ENCODE data around the gene SMARCB1.

The SMARCB1 gene

DNA sequence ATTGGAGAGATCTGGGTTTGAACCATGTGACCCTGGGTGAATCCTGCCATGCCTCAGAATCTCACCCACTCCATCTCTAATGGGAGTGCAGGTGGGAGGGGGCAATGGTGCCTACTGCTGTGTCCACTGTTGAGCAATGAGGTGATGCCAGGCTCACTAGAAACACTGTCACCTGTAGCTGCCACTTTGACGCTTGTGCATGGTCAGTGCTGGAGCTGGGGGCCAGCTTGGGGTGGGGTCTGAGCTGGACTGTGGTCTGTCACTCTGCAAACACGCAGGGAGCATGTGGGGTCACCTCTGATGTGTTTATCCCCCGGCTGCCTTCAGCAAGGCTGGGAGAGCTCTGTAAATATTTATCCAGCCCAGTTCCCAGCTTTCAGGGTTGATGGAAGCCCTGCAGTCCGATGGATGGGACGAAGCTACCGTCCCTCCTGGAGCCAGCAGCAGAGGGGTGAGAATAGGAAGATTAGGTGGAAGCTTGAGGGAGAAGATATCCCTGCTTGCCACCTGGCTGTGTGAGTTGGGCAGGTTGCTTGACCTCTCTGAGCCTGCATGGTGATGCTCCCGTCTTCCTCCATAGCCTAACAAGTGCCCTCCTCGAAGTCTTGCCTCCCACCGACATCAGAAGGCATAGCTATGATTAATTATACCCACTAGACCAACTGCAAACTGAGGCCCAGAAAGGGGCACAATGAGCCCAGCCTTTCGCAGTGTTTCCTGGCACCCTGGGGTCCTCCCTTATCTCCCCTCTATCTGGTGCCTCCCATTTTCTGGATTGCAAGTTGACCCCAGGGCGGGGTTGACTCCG lies 12.4 kb upstream of the SMARCB1 start:
- TF ChIP-seq, protein P1, sequence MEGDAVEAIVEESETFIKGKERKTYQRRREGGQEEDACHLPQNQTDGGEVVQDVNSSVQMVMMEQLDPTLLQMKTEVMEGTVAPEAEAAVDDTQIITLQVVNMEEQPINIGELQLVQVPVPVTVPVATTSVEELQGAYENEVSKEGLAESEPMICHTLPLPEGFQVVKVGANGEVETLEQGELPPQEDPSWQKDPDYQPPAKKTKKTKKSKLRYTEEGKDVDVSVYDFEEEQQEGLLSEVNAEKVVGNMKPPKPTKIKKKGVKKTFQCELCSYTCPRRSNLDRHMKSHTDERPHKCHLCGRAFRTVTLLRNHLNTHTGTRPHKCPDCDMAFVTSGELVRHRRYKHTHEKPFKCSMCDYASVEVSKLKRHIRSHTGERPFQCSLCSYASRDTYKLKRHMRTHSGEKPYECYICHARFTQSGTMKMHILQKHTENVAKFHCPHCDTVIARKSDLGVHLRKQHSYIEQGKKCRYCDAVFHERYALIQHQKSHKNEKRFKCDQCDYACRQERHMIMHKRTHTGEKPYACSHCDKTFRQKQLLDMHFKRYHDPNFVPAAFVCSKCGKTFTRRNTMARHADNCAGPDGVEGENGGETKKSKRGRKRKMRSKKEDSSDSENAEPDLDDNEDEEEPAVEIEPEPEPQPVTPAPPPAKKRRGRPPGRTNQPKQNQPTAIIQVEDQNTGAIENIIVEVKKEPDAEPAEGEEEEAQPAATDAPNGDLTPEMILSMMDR (IDR thresholded peaks at IDR 0.05; ENCODE audit: low read depth, low read length, missing control alignments), result no peak
- no peak for DNase-seq (ENCODE audit: extremely low read depth, low read depth)
- H3K4me3 ChIP-seq (replicated peaks; ENCODE audit: low read depth, low read length), result no peak overlapping the region

DNA sequence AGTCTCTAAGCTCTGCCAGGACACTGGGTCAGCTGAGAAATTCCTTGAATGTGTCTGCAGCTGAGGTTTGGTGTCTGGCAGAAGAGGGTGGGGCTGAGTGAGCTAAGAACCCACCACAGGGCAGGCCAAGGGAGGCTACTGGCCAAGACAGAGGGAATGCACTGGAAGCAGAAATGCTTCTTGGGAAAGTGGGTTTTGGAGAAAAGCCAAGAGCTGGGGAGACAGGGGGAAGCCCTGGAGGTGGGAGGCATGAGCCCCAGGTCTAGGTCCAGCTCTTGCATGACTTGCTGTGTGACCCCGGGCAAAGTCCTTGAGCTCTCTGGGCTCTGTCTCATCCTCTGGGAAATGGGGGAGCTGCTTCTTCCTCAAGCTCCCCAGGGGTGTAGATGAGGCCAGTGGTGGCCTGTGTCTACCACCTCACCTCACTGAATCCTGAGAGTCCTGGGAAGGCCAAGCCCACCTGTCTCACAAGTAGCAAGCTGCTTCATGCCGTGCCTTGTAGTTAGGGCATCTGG lies 11.8 kb upstream of the SMARCB1 start:
- no peak overlapping the region for H3K4me3 ChIP-seq (replicated peaks; ENCODE audit: low read depth, low read length)
- no peak for DNase-seq (ENCODE audit: extremely low read depth, low read depth)
- TF ChIP-seq, protein P1 (IDR thresholded peaks at IDR 0.05; ENCODE audit: low read depth, low read length, missing control alignments), result no peak

DNA sequence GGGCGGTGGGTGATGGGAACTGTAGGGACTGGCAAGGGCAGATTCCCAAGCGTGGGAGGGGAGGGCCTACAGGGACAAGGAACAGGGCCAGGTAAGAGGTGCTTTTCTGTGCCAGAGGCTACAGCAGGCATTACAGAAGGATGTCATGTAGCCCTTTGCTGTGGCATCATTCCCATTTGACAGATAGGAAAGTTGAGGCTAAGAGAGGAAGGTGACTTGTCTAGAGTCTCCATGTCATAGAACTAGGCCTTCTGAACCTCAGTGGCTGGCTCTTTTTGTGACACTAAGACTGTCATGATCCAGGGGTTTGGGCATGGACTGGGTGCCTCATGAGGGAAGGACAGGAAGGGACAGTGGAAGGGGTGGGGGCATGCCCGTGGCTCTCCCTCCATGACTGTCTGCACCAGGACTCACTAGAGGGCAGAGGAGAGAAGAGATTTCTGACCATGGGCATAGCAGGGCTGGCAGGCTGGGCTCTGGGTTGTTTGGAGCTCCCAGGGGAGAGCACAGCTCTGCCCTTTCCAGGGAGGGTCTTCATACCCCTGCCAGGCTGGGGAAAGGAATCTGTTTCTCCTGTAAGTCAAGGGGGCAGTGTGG lies 10.9 kb upstream of the SMARCB1 start:
- TF ChIP-seq, protein P1 (IDR thresholded peaks at IDR 0.05; ENCODE audit: low read depth, low read length, missing control alignments), result no peak
- no peak for DNase-seq (ENCODE audit: extremely low read depth, low read depth)

DNA sequence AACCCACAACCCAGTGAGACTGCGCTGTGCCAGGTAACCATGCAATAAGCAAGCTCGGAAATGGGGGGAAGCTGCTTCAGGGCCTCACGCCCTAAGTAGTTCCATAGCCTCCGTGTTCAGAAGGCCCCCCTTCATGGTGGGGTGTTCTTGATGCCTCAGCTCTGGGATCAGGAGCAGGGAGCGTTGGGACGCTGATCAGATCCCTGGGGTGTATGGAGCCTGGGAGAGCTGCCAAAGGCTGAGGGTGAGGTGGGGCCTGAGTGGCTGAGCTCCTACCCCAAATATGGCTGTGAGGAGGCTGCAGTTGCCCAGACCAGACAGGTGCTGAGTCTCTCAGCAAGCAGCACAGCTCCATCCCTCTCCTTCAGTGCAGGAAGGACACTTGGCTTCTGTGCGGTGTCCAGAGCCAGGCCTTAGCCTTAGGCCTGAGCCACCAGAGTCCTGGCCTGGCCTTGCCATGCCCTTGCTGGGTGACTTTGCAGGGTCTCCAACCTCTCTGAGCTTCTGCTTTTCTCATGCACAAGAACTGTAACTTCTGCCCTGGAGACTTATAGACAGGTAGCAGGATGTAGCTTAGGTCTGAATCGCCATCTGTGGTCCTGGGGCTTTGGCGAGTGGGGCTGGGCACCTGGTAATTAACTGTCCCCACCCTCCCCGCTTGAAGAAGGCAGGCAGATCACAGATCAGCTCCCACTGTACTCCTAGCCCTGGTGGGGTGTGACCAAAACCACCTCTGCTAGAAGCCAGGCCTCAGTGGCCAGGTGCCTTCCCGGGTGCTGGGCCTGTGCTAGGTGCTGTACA lies 8.8 kb upstream of the SMARCB1 start:
- H3K4me3 ChIP-seq (replicated peaks; ENCODE audit: low read depth, low read length), result no peak overlapping the region
- TF ChIP-seq, protein P1 (IDR thresholded peaks at IDR 0.05; ENCODE audit: low read depth, low read length, missing control alignments), result no peak
- DNase-seq (ENCODE audit: extremely low read depth, low read depth), result no peak

More for the DNA sequence above, 10.9 kb upstream of the SMARCB1 start:
- no peak overlapping the region for H3K4me3 ChIP-seq (replicated peaks; ENCODE audit: low read depth, low read length)

DNA sequence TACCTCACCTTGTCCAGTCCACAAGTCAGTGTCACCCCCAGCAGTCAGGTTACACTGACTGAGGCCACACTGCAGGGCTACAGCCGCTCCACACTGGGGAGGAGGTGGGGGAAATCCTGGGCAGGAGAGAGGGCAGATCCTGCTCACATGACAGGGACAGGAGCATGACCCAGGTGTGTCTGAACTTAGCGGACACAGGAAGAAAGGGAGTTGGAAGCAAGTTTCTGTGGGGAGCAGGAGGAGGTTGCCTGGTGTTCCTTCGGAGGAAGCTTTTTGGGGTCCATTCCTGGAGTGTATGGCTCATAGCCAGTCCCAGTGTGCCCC lies 8.2 kb upstream of the SMARCB1 start:
- H3K4me3 ChIP-seq (replicated peaks; ENCODE audit: low read depth, low read length), result no peak overlapping the region
- DNase-seq (ENCODE audit: extremely low read depth, low read depth), result no peak
- TF ChIP-seq, protein P1 (IDR thresholded peaks at IDR 0.05; ENCODE audit: low read depth, low read length, missing control alignments), result no peak

DNA sequence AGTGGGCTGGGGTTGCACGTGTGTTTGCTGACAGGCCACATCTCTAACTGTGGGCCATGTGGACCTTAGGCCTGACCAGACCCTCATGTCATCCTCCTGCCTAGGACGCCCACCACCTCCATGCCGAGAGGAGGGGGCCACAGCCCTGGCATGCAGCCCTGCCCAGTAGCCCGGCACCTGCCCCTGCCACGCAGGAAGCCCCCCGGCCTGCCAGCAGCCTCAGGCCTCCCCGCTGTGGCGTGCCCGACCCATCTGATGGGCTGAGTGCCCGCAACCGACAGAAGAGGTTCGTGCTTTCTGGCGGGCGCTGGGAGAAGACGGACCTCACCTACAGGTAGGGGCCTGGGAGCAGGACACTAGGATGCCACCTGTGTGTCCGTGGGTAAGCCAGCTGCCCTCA lies 7.7 kb upstream of the SMARCB1 start:
- no peak overlapping the region for H3K4me3 ChIP-seq (replicated peaks; ENCODE audit: low read depth, low read length)
- no peak for DNase-seq (ENCODE audit: extremely low read depth, low read depth)
- TF ChIP-seq, protein P1 (IDR thresholded peaks at IDR 0.05; ENCODE audit: low read depth, low read length, missing control alignments), result no peak

Measured in HFF-Myc (cell line).